HG03442 (cell line): Measurements from ENCODE around the gene CMTM3.
"Not testable (repeated sequence)": the region's sequence is repeated elsewhere in the genome, so short reads cannot be mapped to it uniquely, and the experiment has no call there.

Source experiments
- ATAC-seq: cut with Tn5 transposase; IDR thresholded peaks from one replicate; pipeline ENCODE4 v1.9.1; 2021; ENCODE audit warnings: mild to moderate bottlenecking, moderate library complexity; ENCODE audit not compliant: unreplicated experiment

Gene CMTM3

DNA sequence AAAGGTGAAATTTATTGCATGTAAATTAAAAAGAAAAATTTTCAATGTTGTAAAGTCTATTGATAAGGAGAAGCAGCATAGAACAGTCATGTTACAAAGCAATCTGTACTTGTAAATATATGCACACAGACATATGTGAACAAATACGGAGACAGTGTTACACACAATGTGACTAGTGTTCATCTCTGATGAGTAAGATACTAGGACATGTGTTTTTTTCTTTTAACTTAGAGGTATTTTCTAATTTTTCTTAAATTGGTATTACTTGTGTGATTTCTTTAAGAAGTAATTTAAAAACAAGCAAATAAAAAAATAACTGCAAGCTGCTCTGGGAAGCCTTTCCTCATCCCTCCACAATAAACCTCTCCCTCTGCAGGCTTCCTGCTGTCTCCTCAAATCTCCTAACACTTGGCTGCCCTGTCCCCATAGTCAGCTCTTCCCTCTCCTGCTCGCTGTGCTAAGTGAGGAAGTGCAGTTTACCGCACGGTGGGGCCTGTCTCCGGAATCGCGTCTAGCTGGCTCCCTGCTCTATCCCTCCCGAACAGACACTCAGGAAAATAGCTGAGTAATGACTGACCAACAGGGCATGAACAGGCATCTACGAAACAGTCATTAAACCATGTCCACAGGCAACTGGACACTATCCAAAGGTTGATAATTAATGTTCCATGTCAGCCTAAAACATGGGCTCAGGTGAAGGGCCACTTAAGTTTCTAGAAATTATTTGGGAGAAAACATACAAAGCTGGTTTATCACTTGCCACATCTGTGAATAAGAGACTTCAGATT is 56.1 kb downstream of the CMTM3 start:
- ATAC-seq: no peak

DNA sequence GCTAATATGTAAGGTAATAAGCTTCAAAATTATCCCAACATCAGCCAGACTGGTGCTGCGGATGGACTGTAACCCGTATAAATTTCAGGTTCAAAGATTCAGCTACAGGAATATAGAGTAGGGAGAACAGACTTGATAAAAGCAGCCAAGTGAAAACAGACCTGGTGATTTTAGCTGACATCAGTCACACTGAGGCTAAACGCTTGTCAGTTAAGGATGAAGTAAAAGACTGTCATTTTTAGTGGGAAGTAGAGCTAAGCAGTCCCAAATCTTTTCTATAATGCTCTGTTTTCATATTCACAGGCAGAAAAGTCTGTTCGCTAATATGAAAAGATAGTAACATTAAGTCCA is 56.7 kb downstream of the CMTM3 start:
- ATAC-seq: no peak

DNA sequence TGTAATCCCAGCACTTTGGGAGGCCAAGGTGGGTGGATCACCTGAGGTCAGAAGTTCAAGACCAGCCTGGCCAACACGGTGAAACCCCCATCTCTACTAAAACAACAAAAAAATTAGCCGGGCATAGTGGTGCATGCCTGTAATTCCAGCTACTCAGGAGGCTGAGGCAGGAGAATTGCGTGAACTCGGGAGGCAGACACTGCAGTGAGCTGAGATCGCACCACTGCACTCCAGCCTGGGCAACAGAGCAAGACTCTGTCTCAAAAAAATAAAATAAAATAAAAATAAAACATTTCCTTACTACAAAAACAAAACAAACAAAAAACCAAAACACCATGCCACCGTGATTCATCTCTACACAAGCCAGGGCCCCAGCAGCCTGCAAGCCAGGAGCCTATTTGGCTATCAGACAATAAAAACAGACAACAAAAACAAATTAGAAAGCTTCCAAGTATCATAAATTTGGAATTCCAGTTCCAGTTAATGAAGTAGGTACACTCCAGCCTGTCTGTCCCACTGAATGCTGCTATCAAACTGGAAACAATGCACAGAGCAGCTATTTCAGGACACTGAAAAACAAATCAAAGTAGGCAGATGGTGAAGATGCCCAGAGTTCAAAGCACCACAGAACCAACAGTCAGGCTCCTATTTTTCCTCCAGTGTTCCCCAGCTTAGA is 57.3 kb downstream of the CMTM3 start:
- ATAC-seq: not testable (repeated sequence)

- ATAC-seq: no peak
Observed at GRCh38 chr16:66662445-66663194, 58.1 kb downstream of the CMTM3 start.
